HG03196 (cell line): ENCODE measurements around the gene CDS2.

Experiments
- ATAC-seq: cut with Tn5 transposase; IDR thresholded peaks from one replicate; pipeline ENCODE4 v1.9.1; 2021; ENCODE audit not compliant: unreplicated experiment

Gene CDS2

GRCh38 chr20:5205348-5206210, 78.8 kb downstream of the CDS2 start:
- peak; percentile 76 for ATAC-seq

- no peak for ATAC-seq
Measured at GRCh38 chr20:5207138-5207537, 80.3 kb downstream of the CDS2 start.

DNA sequence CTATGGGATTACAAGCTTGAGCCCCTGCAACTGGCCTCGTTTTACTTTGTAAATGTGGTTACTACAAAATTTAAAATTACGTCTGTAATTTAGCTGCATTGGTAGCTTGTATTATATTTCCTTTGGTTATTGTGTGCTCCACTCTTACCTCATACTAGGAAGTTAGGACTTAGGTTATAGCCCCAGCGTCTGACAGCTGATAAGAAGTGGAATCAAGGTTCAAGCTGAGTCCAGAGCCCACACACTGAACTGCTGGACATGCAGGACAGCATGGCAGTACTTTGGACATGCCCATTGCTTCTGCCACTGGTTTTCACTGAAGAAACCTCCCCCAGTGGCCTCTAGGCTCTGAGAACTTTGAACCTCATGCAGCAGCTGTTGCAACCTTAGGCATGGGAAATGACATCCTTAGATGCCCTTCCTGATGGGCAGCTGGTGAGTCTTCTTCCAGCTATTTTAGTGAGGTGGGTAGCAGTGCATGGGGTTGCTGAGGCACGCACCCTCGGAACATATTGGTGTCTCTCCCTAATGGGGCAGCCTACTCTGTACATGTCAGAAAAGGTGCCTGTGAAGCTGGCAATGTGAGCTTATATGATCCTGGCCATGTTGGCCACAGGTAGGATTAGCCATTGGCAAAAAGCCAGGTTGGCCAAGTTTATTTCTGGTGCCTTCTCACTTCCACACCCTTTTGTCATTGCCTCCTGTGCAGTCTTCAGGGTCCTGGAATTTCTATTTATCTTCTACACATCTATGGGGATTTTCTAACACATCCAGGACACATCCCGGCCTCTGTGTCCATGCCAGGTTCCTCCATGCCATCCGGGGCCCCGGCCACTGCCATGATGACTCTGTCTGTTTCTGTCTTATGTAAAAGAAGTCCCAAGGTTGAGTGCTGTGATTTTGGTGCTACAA, 85.3 kb downstream of the CDS2 start:
- no peak for ATAC-seq

GRCh38 chr20:5212907-5213487, 86.2 kb downstream of the CDS2 start:
- ATAC-seq: no peak

GRCh38 chr20:5214826-5215225, 88.0 kb downstream of the CDS2 start:
- ATAC-seq: no peak

DNA sequence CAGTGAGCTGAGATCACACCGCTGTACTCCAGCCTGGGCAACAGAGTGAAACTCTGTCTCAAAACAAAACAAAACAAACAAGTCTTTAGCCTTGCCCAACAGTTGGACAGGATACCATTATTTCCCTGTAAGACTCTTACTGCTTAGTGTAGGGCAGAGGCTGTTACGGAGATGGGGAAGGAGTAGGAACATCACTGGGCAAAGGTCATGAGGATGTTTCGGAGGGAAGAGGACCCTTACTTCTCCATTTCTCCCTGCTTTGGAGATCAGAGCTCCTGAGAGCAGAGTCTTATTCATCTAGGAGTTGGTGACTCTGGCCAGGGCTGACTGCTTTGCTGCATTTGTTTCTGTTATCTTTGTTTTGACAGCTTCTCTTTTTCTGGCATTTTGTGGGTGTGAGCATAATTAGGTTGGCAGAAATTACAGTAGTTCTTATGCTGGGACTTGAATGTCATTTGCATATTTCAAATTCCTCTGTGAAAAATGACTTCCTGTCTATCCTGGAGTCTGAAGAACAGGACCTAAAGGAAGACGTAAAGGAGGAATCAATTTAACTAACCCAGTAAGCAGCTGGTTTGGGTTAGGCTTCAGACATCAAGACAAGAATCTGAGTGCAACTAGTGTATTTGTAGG, 89.0 kb downstream of the CDS2 start:
- no peak for ATAC-seq

DNA sequence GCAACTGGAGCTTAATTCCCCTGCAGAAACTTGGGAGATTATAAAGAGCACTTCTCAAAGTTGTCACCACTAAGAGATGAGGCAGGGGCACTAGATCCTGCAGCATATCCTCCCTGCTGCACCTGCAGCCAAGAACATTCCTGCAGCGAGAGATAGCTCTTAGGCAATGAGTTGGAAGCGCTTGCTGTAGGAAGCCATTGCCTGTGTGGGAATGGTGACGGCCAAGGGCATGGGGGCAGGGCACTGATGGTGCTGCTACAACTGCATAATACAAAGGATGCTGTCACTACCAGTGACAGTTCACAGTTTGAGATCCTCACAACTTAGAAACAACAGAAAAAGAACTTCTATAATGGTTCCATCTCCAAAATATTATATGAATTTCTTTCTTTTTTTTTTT, 89.9 kb downstream of the CDS2 start:
- no peak for ATAC-seq

DNA sequence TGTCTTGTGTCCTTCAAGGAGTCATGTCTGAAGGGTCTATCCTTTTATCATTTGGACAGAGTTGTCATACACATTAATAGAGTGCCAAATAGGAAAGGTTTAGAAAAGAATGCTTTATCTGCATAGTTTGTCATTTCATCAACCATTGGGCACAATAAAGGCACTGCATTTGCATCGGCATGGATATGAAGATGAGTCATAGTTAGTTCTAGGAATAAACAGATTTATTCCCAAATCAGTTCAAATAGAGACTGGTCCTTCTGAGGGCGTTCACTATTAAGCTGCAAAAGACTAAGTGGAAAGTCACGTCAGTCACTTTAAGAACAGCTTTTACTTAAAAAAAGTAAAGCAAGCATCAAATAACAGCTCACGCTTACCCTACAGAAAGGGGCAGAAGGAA, 90.8 kb downstream of the CDS2 start:
- no peak for ATAC-seq

GRCh38 chr20:5220321-5221060, 93.7 kb downstream of the CDS2 start:
- ATAC-seq: no peak

DNA sequence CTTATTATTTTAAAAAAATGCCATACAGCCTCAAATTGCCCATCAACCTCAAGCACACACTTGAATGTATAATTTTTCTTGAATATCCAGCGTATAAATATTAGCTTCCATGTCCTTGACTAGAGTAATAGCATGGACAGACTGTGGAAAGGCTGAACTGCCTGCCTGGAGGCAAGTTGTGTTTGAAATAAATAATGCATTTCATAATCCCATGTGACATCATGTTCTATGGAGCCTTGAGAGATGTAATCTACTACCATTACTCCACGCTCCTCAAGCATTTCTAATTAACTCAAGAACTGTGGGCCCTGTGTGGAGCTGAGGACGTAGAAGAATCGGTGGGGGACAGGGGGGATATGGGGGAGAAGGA, 94.2 kb downstream of the CDS2 start:
- no peak for ATAC-seq

DNA sequence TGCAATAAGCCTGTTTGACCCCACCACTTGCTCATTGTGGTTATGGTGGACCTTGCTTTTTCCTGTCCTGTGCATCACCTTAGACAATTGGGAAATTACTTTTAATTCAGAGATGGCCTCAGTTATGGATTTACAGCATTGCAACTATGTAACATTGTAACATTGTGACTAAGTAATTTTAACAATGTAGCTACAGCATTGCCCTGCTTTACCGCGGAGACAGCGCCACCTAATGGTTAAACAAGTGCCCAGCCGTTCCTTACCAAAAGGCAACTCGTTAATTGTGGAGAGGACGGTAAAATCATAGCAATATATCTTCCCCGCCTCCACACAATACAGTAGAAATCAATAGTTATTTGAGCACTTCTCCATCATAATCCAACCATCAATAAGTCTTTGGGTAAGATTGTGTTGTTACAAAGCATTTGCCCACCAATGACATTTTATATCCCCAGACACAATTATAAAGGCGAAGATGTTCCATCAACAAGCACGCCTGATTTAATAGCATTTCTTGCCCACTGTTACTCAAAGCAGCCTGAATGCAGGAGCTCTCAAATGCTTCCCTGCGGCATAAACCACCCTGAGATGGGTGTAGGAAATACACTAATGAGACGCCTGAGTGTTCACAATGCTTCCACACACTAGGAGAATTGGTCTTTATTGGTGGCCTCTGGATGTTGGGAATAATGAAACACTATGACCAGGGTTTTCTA, 96.3 kb downstream of the CDS2 start:
- ATAC-seq: peak; percentile 55

GRCh38 chr20:5230544-5230943, 103.7 kb downstream of the CDS2 start:
- no peak for ATAC-seq

DNA sequence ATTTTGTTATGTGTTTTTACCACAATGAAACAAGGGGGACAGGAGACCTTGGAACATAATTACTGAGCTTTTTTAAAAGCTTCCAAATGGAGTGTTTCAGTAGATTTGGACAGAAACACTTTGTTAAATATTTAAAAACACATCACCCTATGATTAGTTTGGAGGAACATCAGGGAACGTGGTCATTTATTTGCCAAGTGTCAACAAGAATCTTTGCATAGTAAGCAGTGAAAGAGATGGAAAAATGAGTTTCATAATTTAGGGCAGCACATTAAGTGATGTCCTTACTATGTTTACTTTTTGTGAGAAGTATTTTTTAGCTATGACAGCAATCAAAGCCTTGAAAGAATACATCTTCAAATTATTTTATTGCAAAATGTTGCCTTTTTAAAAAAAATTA, 107.3 kb downstream of the CDS2 start:
- no peak for ATAC-seq

DNA sequence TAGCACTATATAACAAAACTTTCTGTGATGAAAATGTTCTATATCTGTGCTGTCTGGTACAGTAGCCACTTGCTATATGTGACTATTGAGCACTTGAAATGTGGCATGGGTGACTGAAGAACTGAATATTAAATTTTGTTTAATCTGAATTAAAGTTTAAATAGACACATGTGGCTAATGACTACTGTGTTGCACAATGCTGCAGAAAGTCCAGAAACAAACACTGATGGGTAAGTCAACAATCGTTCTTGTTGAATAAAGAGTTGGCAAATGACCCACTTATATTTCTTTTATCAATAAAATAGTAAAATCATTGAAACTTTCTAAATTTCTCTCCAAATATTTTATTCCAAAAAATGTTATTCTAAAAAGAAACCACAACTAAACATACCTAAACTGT, 108.2 kb downstream of the CDS2 start:
- ATAC-seq: no peak
